Measurements from ENCODE around the gene ADARB2.
"Not testable (repeated sequence)": the region's sequence is repeated elsewhere in the genome, so short reads cannot be mapped to it uniquely, and the experiment has no call there.

The ADARB2 gene

GRCh38 chr10:1173091-1173490 is 564.2 kb downstream of the ADARB2 start:
- DNase-seq = no peak

- DNase-seq = no peak
Observed at GRCh38 chr10:1172256-1172984, 564.9 kb downstream of the ADARB2 start.

GRCh38 chr10:1171586-1171985 is 565.7 kb downstream of the ADARB2 start:
- DNase-seq = no peak

- no peak for DNase-seq
Observed at GRCh38 chr10:1171182-1171581, 566.1 kb downstream of the ADARB2 start.

GRCh38 chr10:1170867-1171180 is 566.5 kb downstream of the ADARB2 start:
- no peak for DNase-seq

- DNase-seq = no peak
Observed at GRCh38 chr10:1169981-1170866, 567.1 kb downstream of the ADARB2 start.

- no peak for DNase-seq
Observed at GRCh38 chr10:1169186-1169885, 568.0 kb downstream of the ADARB2 start.

- no peak for DNase-seq
Observed at GRCh38 chr10:1168763-1169162, 568.6 kb downstream of the ADARB2 start.

GRCh38 chr10:1166828-1167275 is 570.5 kb downstream of the ADARB2 start:
- no peak for DNase-seq

GRCh38 chr10:1166101-1166827 is 571.1 kb downstream of the ADARB2 start:
- DNase-seq = no peak

GRCh38 chr10:1163831-1164230 is 573.5 kb downstream of the ADARB2 start:
- DNase-seq = no peak

GRCh38 chr10:1163204-1163660 is 574.1 kb downstream of the ADARB2 start:
- DNase-seq = no peak

GRCh38 chr10:1162481-1163203 is 574.7 kb downstream of the ADARB2 start:
- DNase-seq = no peak

GRCh38 chr10:1161315-1161673 is 576.0 kb downstream of the ADARB2 start:
- not testable (repeated sequence) for DNase-seq

- DNase-seq = no peak
Observed at GRCh38 chr10:1160561-1161314, 576.6 kb downstream of the ADARB2 start.

- no peak for DNase-seq
Observed at GRCh38 chr10:1159131-1160061, 577.9 kb downstream of the ADARB2 start.

- not testable (repeated sequence) for DNase-seq
Observed at GRCh38 chr10:1158536-1158935, 578.8 kb downstream of the ADARB2 start.

- DNase-seq = no peak
Observed at GRCh38 chr10:1158066-1158465, 579.3 kb downstream of the ADARB2 start.

GRCh38 chr10:1157615-1157933 is 579.8 kb downstream of the ADARB2 start:
- no peak for DNase-seq

- no peak for DNase-seq
Observed at GRCh38 chr10:1156921-1157614, 580.3 kb downstream of the ADARB2 start.

Measured in NCI-H1436 (cell line).